Endothelial cell of umbilical vein (primary cell): ENCODE measurements around the gene IGSF9B.

Source experiments
- EZH2 ChIP-seq: IDR thresholded peaks from 2 replicates; pipeline ENCODE4 v1.6.1; 2012; ENCODE audit warnings: borderline replicate concordance, low read depth, mild to moderate bottlenecking, moderate library complexity, low read length, inconsistent platforms; ENCODE audit not compliant: severe bottlenecking
- FOS ChIP-seq: IDR thresholded peaks from 2 replicates; pipeline ENCODE4 v1.6.1; 2011; ENCODE audit warnings: mild to moderate bottlenecking, low read length, moderate library complexity, borderline replicate concordance; ENCODE audit not compliant: insufficient read depth
- JUN ChIP-seq: IDR thresholded peaks from 2 replicates; pipeline ENCODE4 v1.6.1; 2011; ENCODE audit warnings: borderline replicate concordance, low read depth; ENCODE audit not compliant: insufficient read length, insufficient read depth
- POLR2A ChIP-seq: IDR thresholded peaks from 2 replicates; pipeline ENCODE4 v1.6.1; 2012; ENCODE audit warnings: low read depth, mild to moderate bottlenecking, control low read depth, low read length
- POLR2AphosphoS5 ChIP-seq: IDR thresholded peaks from 2 replicates; pipeline ENCODE4 v1.6.1; 2012; ENCODE audit warnings: low read depth, mild to moderate bottlenecking, control low read depth, low read length, moderate library complexity; ENCODE audit not compliant: insufficient read depth
- TF ChIP-seq, protein P1 (sequence below), 2 donors: IDR thresholded peaks; 1 replicate in 1 of 2; 2 replicates in 1 of 2; pipeline ENCODE4 v1.5.1; 2011; ENCODE audit warnings: low read length in 2 of 2, mild to moderate bottlenecking in 2 of 2, moderate library complexity in 2 of 2, control low read depth in 1 of 2, inconsistent platforms in 1 of 2, low read depth in 1 of 2; ENCODE audit not compliant: insufficient read depth in 1 of 2; ENCODE audit errors: extremely low read depth in 1 of 2
- TF ChIP-seq, protein P2 (sequence below): IDR thresholded peaks from 2 replicates; pipeline ENCODE4 v1.6.1; 2011; ENCODE audit not compliant: insufficient read depth, insufficient read length

DNA sequence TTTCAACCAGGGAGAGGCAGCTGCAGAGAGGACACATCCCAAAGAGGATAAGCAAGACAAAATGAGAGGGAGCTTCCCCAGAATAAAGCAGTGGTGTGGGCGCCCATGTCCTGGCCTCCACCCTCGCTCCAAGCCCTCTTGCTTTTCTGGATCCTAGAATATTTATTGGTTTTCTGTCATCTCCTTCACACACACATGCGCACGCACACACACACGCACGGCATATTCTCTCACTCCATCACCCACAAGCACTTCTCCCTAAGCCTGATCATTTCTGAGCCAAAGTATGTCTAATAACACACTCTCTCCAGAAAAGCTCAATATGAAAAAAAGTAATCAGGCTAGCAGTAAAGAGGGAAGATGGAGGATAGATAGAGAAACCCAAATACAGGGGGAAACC, 7.6 kb downstream of the IGSF9B start:
- TF ChIP-seq, protein P1, sequence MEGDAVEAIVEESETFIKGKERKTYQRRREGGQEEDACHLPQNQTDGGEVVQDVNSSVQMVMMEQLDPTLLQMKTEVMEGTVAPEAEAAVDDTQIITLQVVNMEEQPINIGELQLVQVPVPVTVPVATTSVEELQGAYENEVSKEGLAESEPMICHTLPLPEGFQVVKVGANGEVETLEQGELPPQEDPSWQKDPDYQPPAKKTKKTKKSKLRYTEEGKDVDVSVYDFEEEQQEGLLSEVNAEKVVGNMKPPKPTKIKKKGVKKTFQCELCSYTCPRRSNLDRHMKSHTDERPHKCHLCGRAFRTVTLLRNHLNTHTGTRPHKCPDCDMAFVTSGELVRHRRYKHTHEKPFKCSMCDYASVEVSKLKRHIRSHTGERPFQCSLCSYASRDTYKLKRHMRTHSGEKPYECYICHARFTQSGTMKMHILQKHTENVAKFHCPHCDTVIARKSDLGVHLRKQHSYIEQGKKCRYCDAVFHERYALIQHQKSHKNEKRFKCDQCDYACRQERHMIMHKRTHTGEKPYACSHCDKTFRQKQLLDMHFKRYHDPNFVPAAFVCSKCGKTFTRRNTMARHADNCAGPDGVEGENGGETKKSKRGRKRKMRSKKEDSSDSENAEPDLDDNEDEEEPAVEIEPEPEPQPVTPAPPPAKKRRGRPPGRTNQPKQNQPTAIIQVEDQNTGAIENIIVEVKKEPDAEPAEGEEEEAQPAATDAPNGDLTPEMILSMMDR (IDR thresholded peaks at IDR 0.05; ENCODE audit: extremely low read depth in 1 of 2, insufficient read depth in 1 of 2, low read depth in 1 of 2, low read length in 2 of 2): no peak
- TF ChIP-seq JUN (no peak), EZH2 (no peak), POLR2A (no peak), POLR2AphosphoS5 (no peak), FOS (no peak)
- TF ChIP-seq, protein P2, sequence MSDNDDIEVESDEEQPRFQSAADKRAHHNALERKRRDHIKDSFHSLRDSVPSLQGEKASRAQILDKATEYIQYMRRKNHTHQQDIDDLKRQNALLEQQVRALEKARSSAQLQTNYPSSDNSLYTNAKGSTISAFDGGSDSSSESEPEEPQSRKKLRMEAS: no peak
